GM21367 (cell line): ENCODE measurements around the gene GPR146.

ENCODE experiments used
- ATAC-seq: cut with Tn5 transposase; IDR thresholded peaks from one replicate; pipeline ENCODE4 v1.9.1; 2021; ENCODE audit not compliant: unreplicated experiment

The GPR146 gene

GRCh38 chr7:1103789-1104515 is 59.6 kb downstream of the GPR146 start:
- ATAC-seq: no peak

- ATAC-seq: no peak
Measured at GRCh38 chr7:1104516-1105179, 60.3 kb downstream of the GPR146 start.

GRCh38 chr7:1105189-1105588 is 60.8 kb downstream of the GPR146 start:
- ATAC-seq: no peak

GRCh38 chr7:1106063-1106792 is 61.9 kb downstream of the GPR146 start:
- no peak for ATAC-seq

- ATAC-seq: no peak
Measured at GRCh38 chr7:1106793-1107421, 62.6 kb downstream of the GPR146 start.

- ATAC-seq: no peak
Measured at GRCh38 chr7:1108264-1108920, 64.0 kb downstream of the GPR146 start.
